Lung (tissue), 12 donors: ENCODE data around the gene UBLCP1. TPM values are rescaled to one million over a fixed set of nuclear protein-coding genes. Genes with fewer than 3 reads are reported as not detected.

Source experiments
- ATAC-seq: fragments of 200-7000 bp; cut with Tn5 transposase; one replicate; pipeline ENCODE4 v1.9.1; 2020; ENCODE audit warnings: moderate number of reproducible peaks; ENCODE audit not compliant: insufficient read depth, low FRiP score
- DNase-seq, 3 donors: peaks; one replicate each; pipeline ENCODE4 v3.0.0-alpha.2; 2013 to 2017
- H3K27ac ChIP-seq, 2 donors: one replicate each; pipeline ENCODE4 v1.5.1; 2013; ENCODE audit warnings: mild to moderate bottlenecking in 2 of 2, moderate library complexity in 2 of 2, control low read depth in 1 of 2, inconsistent platforms in 1 of 2, low read depth in 1 of 2, low read length in 1 of 2
- H3K27me3 ChIP-seq, 3 donors: one replicate each; pipeline ENCODE4 v1.5.1; 2013; ENCODE audit warnings: low read length in 2 of 3; ENCODE audit not compliant: control insufficient read depth in 3 of 3, insufficient read depth in 3 of 3
- H3K36me3 ChIP-seq, 4 donors: one replicate each; pipeline ENCODE4 v1.5.1; 2013; ENCODE audit warnings: low read length in 4 of 4, mild to moderate bottlenecking in 1 of 4, moderate library complexity in 1 of 4; ENCODE audit not compliant: control insufficient read depth in 4 of 4, insufficient read depth in 4 of 4
- H3K4me1 ChIP-seq, 5 donors: one replicate each; pipeline ENCODE4 v1.5.1; 2013; ENCODE audit warnings: low read length in 5 of 5, mild to moderate bottlenecking in 2 of 5, moderate library complexity in 1 of 5; ENCODE audit not compliant: control insufficient read depth in 5 of 5, insufficient read depth in 5 of 5
- H3K4me3 ChIP-seq: one replicate; pipeline ENCODE4 v1.5.1; 2013; ENCODE audit warnings: mild to moderate bottlenecking, control low read depth, moderate library complexity
- H3K9ac ChIP-seq, 2 donors: one replicate each; pipeline ENCODE4 v1.5.1; 2013; ENCODE audit warnings: low read length in 2 of 2, control low read depth in 1 of 2; ENCODE audit not compliant: insufficient read depth in 1 of 2
- H3K9me3 ChIP-seq, 4 donors: one replicate each; pipeline ENCODE4 v1.5.1; 2013; ENCODE audit warnings: low read length in 3 of 4, mild to moderate bottlenecking in 1 of 4, moderate library complexity in 1 of 4; ENCODE audit not compliant: control insufficient read depth in 4 of 4, insufficient read depth in 3 of 4
- CTCF ChIP-seq: IDR thresholded peaks from 2 replicates; pipeline ENCODE4 v1.5.1; 2012; ENCODE audit warnings: mild to moderate bottlenecking; ENCODE audit errors: control extremely low read depth, extremely low read depth
- WGBS, 2 donors: extraction: QIAGEN DNeasy Blood & Tissue Kit; methylation state at CpG; one replicate each; pipeline ENCODE4 v1.1.7; 2013; 5-methylcytosine and 5-hydroxymethylcytosine counted together
- polyA plus RNA-seq, 2 donors: library from polyadenylated mRNA; stranded (reverse); fragments of 200-250 nt; gene quantifications; one replicate each; pipeline ENCODE4 v1.2.1, GENCODE V29; 2013
- total RNA-seq, 2 donors: library from RNA; depleted of rRNA in 1 of 2; stranded (reverse); fragments of >200 nt in 1 of 2; gene quantifications; one replicate each; pipeline ENCODE4 v1.2.1, GENCODE V29; 2014 to 2021
- donor health status: control.
- donor health status: control.
- donor health status: Bipolar disorder and iron deficiency.
- donor health status: healthy.
- donor health status: DM: yes; HTN: yes; CAD: no.

Gene UBLCP1
- total and polyA plus RNA-seq, 4 donors = 19.0 to 27.4 (median 25.0) TPM

- peaks cover 0 to 3% (median 0%) of the 10 kb centered on the region in 5 donors for H3K4me1 ChIP-seq
- no peak overlapping the region for H3K27ac ChIP-seq
- no peak for TF ChIP-seq CTCF
- H3K9ac ChIP-seq = no peak overlapping the region
- ATAC-seq (no peak), DNase-seq (no peak)
- H3K27me3 ChIP-seq = peaks cover 0 to 5% (median 4%) of the 10 kb centered on the region in 3 donors
- no peak overlapping the region for H3K4me3 ChIP-seq
- no peaks in the 10 kb centered on the region for H3K36me3 ChIP-seq
- no peaks in the 10 kb centered on the region for H3K9me3 ChIP-seq
Observed at GRCh38 chr5:159244890-159245289, 18.2 kb upstream of the UBLCP1 start.

- TF ChIP-seq CTCF = no peak
- H3K27ac ChIP-seq = no peak overlapping the region
- DNase-seq (no peak), ATAC-seq (no peak)
- H3K9me3 ChIP-seq = no peaks in the 10 kb centered on the region
- H3K27me3 ChIP-seq = peaks cover 0 to 7% (median 2%) of the 10 kb centered on the region in 3 donors
- WGBS, 2 donors = 81 to 87% methylated on average over 2 of the region's 2 CpGs
- H3K9ac ChIP-seq = no peak overlapping the region
- no peaks in the 10 kb centered on the region for H3K36me3 ChIP-seq
- no peak overlapping the region for H3K4me3 ChIP-seq
- no peaks in the 10 kb centered on the region for H3K4me1 ChIP-seq
Observed at GRCh38 chr5:159249158-159249557, 13.9 kb upstream of the UBLCP1 start.

GRCh38 chr5:159252195-159252594 is 10.9 kb upstream of the UBLCP1 start:
- H3K9ac ChIP-seq = no peak overlapping the region
- no peak for TF ChIP-seq CTCF
- no peak overlapping the region for H3K4me3 ChIP-seq
- no peak overlapping the region for H3K27ac ChIP-seq
- no peaks in the 10 kb centered on the region for H3K4me1 ChIP-seq
- H3K36me3 ChIP-seq = no peaks in the 10 kb centered on the region
- DNase-seq = no peak
- ATAC-seq = no peak
- H3K9me3 ChIP-seq = no peaks in the 10 kb centered on the region
- peaks cover 0 to 3% (median 0%) of the 10 kb centered on the region in 3 donors for H3K27me3 ChIP-seq
- WGBS, 2 donors = 3 to 96% methylated on average over 1 of the region's 1 CpG

- DNase-seq = no peak
- Histone ChIP-seq H3K4me3 (no peak overlapping the region), H3K27me3 (peaks cover 0 to 6% (median 3%) of the 10 kb centered on the region in 3 donors), H3K9me3 (no peaks in the 10 kb centered on the region), H3K27ac (no peak overlapping the region), H3K4me1 (peaks cover 0 to under 1% (median 0%) of the 10 kb centered on the region in 5 donors), H3K36me3 (no peaks in the 10 kb centered on the region), H3K9ac (no peak overlapping the region)
- no peak for TF ChIP-seq CTCF
- ATAC-seq = no peak
Observed at GRCh38 chr5:159257007-159257406, 6.1 kb upstream of the UBLCP1 start.
